Parathyroid adenoma (tissue), 2 donors: Measurements from ENCODE around the gene AKNA.

Source experiments
- H2AFZ ChIP-seq: fragments of 300-600 bp; sonication (generic); one replicate; pipeline ENCODE4 v1.7.0; 2017; ENCODE audit warnings: antibody characterized with exemption, mild to moderate bottlenecking
- H3K27ac ChIP-seq: fragments of 300-600 bp; sonication (generic); one replicate; pipeline ENCODE4 v1.7.0; 2017
- H3K27me3 ChIP-seq: fragments of 300-600 bp; sonication (generic); one replicate; pipeline ENCODE4 v1.7.0; 2017; ENCODE audit warnings: low read length; ENCODE audit not compliant: control insufficient read depth, insufficient read depth
- H3K36me3 ChIP-seq: fragments of 300-600 bp; sonication (generic); one replicate; pipeline ENCODE4 v1.7.0; 2017; ENCODE audit warnings: low read length; ENCODE audit not compliant: control insufficient read depth, insufficient read depth
- H3K4me1 ChIP-seq: fragments of 300-600 bp; sonication (generic); one replicate; pipeline ENCODE4 v1.7.0; 2017; ENCODE audit warnings: control low read depth
- H3K4me2 ChIP-seq: fragments of 300-600 bp; sonication (generic); one replicate; pipeline ENCODE4 v1.7.0; 2017; ENCODE audit warnings: low read length
- H3K4me3 ChIP-seq: fragments of 300-600 bp; sonication (generic); one replicate; pipeline ENCODE4 v1.7.0; 2017; ENCODE audit warnings: low read depth, low read length
- H3K79me2 ChIP-seq: fragments of 300-600 bp; sonication (generic); one replicate; pipeline ENCODE4 v1.7.0; 2017; ENCODE audit warnings: control low read depth
- H3K9ac ChIP-seq: fragments of 300-600 bp; sonication (generic); one replicate; pipeline ENCODE4 v1.7.0; 2017; ENCODE audit warnings: mild to moderate bottlenecking
- H3K9me3 ChIP-seq: fragments of 300-600 bp; sonication (generic); one replicate; pipeline ENCODE4 v1.7.0; 2017; ENCODE audit warnings: low read length; ENCODE audit not compliant: control insufficient read depth
- CTCF ChIP-seq: fragments of 300-600 bp; sonication (generic); IDR thresholded peaks from one replicate; pipeline ENCODE4 v1.7.0; 2017; ENCODE audit warnings: antibody characterized with exemption, mild to moderate bottlenecking
- donor health status: primary hyperparathyroidism.

Gene AKNA

DNA sequence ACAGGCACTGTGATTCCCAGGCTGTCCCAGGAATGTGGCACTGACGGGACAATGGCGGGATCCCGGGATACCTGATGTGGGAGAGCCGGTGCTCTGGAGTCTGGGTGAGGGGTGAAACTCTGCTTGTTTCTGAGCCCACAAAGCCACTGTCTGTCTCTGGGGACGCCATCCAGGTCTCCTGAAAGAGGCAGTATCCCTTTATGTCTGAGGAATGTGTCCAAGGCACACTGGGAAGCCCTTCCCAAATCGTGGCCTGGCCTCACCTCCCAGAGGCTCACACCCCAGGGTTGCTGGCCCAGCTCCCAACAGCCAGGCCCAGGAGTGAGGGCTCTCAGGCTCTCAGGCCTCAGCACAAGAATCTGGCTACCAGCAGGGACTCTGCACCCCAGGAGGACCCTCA, 31.0 kb downstream of the AKNA start:
- no peaks in the 10 kb centered on the region for H3K9me3 ChIP-seq
- TF ChIP-seq CTCF = no peak
- H3K9ac ChIP-seq = no peak overlapping the region
- no peak overlapping the region for H3K27ac ChIP-seq
- no peaks in the 10 kb centered on the region for H3K79me2 ChIP-seq
- H3K4me1 ChIP-seq = no peaks in the 10 kb centered on the region
- no peak overlapping the region for H2AFZ ChIP-seq
- H3K27me3 ChIP-seq = no peaks in the 10 kb centered on the region
- H3K4me3 ChIP-seq = no peak overlapping the region
- H3K36me3 ChIP-seq = no peaks in the 10 kb centered on the region
- no peak overlapping the region for H3K4me2 ChIP-seq

DNA sequence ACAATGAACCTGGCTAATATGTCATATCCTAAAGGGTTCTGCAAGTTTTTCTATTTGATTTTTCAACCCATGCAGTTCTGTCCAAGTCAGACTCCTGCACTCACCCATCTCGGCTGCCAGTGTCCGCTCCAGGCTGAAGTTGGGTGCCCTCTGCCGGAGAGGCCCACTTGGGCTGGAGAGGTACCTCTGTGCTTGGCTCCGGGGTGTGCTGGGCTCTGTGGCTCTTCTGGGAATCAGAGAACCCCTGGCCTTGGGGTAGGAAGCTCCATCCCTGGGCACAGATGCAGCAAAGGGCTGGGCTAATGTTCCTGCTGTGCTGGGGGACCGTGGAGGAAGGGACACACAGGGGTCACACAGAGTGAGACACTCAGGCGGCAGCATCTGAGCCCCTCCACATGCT, 32.0 kb downstream of the AKNA start:
- Histone ChIP-seq H3K27ac (no peak overlapping the region), H3K4me3 (no peak overlapping the region), H3K36me3 (no peaks in the 10 kb centered on the region), H3K27me3 (no peaks in the 10 kb centered on the region), H3K9me3 (no peaks in the 10 kb centered on the region), H3K4me1 (no peaks in the 10 kb centered on the region), H3K9ac (no peak overlapping the region), H2AFZ (no peak overlapping the region), H3K4me2 (no peak overlapping the region), H3K79me2 (no peaks in the 10 kb centered on the region)
- no peak for TF ChIP-seq CTCF

DNA sequence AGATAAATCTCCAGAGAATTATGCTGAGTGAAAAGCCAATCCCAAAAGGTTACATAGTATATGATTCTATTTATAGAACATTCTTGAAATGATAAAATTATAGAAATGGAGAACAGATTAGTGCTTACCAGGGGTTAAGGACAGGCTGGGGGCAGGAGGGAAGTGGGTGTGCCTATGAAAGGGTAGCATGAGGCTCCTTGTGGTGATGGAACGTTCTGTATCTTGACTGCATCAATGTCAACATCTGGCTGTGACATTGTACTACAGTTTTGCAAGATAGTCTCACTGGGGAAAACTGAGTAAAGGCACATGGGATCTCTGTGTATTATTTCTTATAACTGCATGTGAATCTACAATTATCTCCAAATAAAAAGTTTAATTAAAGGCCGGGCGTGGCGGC, 35.9 kb downstream of the AKNA start:
- Histone ChIP-seq H3K27me3 (no peaks in the 10 kb centered on the region), H3K4me2 (no peak overlapping the region), H3K79me2 (no peaks in the 10 kb centered on the region), H3K9ac (no peak overlapping the region), H3K4me3 (no peak overlapping the region), H3K27ac (no peak overlapping the region), H3K4me1 (no peaks in the 10 kb centered on the region), H2AFZ (no peak overlapping the region), H3K36me3 (no peaks in the 10 kb centered on the region), H3K9me3 (no peaks in the 10 kb centered on the region)
- TF ChIP-seq CTCF = no peak

- Histone ChIP-seq H2AFZ (no peak overlapping the region), H3K4me3 (no peak overlapping the region), H3K9ac (no peak overlapping the region), H3K9me3 (no peaks in the 10 kb centered on the region), H3K36me3 (no peaks in the 10 kb centered on the region), H3K27me3 (no peaks in the 10 kb centered on the region), H3K4me2 (no peak overlapping the region), H3K79me2 (no peaks in the 10 kb centered on the region), H3K27ac (no peak overlapping the region), H3K4me1 (no peaks in the 10 kb centered on the region)
- no peak for TF ChIP-seq CTCF
These were observed 37.0 kb downstream of the AKNA start for GRCh38 chr9:114350636-114351401.
